Measurements from ENCODE around the gene TADA2A.
A peak's percentile ranks its signal among the peaks of the same experiment; 100 is the strongest.

The TADA2A gene, protein sequence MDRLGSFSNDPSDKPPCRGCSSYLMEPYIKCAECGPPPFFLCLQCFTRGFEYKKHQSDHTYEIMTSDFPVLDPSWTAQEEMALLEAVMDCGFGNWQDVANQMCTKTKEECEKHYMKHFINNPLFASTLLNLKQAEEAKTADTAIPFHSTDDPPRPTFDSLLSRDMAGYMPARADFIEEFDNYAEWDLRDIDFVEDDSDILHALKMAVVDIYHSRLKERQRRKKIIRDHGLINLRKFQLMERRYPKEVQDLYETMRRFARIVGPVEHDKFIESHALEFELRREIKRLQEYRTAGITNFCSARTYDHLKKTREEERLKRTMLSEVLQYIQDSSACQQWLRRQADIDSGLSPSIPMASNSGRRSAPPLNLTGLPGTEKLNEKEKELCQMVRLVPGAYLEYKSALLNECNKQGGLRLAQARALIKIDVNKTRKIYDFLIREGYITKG

DNA sequence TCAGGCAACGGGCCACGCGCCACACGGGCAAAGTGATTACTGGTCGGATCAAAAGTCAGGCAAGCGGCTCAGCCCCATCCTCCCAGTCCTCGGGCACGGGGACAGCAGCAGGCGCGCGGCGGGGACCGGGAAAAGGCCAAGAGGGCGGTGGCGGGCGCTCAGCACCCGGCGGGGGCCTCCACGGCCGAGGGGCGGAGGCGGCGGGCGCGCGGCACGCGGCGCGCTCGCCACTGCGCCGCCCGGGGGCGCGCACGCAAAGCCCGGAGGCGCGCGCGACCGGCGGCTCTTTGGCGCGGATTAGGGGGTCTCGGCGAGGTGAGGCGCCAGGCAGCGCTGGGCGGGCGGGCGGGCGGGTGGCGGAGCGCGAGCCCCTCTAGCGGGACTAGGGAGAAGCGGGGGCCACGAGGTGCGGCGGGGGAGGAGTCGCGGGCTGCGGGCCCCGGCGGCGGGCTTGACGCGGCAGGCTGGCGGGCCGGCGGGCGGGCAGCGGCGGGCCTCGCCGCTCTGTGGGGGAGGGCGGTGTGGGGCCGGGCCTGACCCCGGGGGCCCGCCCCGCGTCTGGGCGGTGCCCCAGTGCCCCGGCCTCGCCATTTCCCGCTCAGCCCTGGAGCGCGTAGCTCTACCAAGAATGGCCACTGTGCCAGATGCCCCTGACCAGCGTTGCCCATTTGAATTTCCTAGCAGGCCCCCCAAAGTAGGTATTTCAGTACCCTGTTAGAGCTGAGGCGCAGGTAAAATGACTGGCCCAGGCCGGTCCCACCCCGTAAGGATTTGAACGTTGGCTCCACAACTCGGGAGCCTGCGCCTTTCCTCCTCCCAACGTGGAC, at the start of gene TADA2A, which contains the start of gene ACACA:
TADA2A (plus strand) TSS at position 252 of the 827 bp plus-strand sequence. CDS start 4,480 bp downstream, outside the sequence.
ACACA (minus strand) TSS at position 202 of the 827 bp plus-strand sequence. CDS start 537 bp downstream, outside the sequence.
- peak; percentile 91 for DNase-seq

DNA sequence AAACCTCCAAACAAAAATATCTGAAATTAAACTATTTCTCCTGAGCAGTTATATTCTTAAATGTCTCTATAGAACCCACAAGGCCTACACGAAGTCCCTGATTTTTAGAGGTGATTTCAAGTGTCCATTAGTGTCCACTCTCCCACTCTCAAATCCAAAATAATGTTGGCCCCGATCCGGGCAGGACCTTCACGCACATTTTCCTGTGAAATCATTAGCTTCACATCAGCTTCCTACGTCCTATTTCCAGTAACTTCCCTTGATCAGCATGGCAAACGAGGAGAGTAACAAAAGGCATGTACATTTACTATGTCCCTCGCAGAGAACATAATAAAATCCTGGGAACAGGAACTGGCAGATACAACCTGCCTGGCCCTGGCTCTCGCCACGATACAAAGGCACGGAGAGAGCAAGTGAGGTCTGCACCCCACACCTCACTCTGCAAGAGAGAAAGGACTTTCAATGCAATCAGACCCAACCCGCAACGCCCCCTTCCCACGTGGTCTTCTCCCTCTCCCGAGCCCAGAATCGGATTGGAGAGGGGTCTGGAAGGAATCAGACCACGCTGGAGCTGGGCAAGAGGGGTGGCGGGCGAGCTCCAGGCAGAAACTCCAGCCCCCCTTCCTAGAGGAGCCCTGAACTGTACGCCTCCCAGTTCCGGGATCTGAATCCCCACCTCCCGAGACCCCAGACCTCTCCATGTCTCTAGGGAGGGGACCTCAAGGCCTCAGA, 48.4 kb upstream of the TADA2A start:
- DNase-seq, result peak; percentile 73

DNA sequence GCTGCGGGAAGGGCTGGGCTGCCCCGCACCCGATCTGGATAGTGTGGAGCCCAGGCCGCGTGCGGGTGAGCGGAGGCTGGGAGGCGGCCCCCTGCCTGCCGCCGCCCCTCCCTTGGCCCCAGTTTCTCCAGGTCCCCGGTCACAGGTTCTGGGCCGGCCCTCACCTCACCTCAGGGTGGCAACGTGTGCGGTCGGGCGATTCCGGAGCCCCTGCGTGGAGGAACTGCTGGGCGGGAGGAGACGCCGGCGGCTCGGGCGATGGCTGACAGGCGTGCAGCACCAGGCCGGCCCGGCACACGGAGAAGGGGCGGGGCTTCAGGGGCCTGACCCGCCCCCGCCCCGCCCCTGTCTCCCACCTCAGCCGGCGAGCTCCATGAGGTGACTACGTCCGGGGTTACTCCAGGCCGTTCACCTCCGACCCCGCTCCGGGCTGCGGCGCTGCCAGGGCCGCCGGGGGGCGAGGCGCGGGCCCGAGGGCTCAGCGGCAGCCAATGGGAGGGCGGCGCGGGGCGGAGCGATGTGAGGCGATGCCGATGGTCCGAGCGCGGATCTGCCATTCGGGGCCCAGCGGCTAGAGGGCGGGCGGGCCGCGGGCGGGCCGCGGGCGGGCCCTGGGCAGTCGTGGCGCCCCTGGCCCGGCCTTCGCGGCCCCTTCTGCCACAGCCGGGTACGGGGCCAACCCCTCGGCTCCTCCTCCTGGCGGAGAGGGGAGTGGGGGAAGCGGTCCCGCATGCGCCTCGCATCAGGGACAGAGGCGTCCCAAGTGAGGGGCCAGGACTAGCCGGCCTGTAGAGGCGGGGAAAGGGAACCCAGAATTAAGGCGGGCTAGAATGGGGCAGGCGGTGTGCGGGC, 47.6 kb upstream of the TADA2A start:
- DNase-seq, result peak; percentile 97

DNA sequence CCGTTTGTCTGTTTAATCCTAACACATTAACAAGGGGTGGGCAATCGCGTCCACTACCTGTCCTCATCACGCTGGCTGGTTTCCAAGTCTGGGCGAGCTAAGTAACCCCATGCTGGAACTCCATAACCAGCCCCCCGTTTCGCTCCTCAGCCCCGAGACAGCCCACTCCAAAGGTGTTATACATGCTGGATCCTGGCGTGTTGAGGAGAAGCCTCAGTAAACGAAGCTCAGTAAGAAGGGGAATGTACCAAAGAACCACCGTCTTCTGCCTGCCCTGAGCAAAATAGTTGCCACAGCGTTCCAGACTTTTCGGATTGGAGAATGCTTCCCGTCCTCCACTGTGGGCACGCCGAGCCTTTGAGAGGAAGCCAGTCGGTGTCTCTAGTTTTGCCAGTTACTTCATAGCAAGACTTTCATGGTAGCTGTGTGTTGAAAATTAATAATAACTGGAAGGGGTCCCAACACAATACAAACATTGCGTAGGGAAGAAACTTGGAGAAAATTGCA, 47.0 kb upstream of the TADA2A start:
- no peak for DNase-seq

DNA sequence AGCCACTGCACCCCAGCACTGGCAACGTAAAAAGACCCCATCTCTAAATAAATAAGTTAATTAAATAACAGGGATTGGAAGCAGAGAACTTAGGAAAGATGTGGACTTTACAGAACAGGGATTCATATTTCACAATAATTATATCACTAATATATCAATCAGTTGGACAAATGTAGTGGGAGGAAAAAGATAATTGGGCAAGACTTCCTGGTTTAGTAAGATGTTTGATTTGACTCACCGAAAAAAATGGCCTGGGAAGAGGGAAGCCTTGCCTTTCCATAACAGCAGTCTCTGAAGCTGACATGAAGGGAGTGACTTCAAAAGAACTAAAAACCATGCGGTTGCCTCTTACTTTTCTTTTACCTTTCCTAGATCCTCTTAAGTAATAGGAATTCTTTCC, 46.1 kb upstream of the TADA2A start:
- DNase-seq, result peak; percentile 5

DNA sequence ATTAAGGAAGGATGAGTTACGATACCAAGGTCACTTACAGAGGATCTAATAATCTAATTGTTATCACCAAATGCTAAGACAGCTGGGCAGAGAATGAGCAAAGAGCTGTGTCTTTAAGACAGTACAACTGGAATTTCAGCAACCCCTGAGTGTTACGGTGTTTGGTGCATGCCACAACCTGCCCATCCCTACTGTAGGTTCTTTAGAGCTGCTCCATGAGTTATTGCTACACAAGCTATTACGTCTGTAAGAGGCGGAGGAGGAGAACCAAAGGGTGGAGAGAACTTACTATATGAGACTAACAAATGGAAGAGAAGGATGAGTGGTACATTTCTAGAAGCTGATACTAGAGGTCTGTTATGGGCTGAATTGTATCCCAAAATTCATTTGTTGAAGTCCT, 45.1 kb upstream of the TADA2A start:
- DNase-seq, result no peak

DNA sequence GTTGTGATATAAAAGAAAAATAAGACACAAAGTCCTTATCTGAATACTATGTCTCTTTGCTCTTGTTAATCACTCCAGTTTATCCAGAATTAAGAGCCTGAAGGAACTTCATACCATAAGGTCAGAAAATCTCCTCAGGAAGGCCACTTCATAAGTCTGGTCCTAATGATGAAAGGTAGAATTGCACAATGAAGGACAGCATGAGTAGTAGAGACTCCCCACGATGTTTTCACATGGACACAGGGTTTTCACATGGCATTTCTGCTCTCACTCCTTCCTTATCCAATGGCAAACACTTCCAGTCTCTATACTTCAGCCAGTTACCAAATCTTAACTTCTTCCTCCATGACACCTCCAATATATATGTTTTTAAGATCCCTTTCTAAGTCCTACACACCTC, 41.1 kb upstream of the TADA2A start:
- no peak for DNase-seq

DNA sequence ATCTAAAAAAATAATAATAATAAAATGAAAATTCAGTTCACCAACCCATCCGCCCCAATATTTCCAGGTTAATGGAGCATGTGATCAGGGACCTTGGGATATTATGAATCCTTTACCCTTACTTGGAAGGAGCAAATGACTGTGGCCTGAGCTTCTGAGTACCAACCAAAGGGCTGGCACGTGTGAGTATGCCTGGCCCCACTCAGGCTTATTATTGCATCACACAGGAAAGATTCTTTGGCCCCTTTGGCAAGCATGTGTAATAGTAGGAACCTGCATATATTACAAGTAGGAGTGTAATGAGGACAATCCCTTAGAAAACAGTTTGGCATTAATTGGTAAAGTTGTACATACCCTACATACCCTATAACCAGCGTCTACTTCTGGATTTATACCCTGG, 38.1 kb upstream of the TADA2A start:
- DNase-seq, result no peak

DNA sequence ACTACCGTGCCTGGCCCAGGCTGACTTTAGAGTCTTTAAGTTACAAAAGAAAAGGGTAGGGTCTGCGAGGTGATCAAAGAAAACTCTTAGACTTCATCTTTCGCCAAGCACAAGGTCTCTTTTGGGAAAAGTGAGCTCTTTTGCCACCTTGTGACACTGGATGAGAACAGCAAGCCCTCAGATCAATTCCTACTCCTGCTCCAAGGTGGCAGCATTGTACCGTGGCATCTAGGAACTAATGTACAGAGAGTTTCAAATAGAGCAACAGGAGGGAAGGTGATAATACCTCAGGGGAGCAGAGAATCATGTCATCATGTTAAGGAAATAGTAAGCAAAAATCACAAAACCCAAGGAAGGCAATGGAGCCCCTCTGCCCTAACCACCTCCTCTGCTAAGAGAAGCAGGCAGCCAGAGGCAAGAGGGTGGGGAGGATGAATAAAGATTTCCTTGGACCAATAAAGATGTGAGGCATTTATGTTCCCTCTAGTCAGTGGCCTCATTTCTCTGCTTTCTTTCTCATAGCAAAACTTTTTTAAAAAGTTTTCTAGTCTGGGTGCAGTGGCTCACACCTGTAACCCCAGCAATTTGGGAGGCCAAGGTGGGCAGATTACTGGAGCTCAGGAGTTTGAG, 33.0 kb upstream of the TADA2A start:
- DNase-seq, result peak; percentile 88

DNA sequence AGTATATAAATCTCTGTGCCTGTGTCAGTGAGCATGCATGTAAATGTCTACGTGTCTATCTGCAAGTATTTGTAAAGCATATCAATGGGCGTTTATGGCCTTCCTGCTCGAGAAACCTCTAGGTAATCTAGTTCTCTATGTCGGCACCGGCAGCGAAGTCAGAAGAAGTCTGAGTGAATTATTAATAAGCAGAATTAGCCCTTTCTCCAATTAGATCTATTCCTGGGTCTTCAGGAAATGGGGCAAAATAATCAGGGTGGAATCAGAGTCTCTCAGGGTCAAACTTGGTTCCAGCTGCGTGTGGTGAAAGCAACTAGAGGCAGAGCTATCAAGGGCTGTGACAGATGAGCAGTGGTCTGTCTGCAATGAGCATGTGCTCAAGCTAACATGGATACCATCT, 31.0 kb upstream of the TADA2A start, which contains the start of gene C17orf78:
C17orf78 (plus strand) TSS at position 280 of the 400 bp plus-strand sequence; CDS start at position 388, 108 bp downstream.
- no peak for DNase-seq

DNA sequence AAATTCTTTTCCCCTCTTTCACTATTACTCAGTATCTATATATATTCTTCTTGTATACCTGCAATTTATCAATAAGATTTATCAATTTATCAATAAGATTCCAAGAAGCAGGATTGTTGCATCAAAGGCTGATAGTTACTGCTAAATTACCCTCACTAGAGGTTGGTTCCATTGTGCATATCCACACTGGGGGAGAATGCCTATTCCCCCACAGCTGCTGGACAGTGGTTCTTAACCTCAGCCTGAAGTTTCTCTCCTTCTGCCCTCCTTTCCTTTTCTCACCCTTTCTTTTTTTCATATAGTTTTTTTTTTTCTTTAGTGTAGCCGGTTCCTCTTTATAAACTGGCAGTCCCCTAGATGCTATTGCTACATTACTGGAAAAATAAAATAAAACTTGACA, 24.6 kb upstream of the TADA2A start:
- no peak for DNase-seq

DNA sequence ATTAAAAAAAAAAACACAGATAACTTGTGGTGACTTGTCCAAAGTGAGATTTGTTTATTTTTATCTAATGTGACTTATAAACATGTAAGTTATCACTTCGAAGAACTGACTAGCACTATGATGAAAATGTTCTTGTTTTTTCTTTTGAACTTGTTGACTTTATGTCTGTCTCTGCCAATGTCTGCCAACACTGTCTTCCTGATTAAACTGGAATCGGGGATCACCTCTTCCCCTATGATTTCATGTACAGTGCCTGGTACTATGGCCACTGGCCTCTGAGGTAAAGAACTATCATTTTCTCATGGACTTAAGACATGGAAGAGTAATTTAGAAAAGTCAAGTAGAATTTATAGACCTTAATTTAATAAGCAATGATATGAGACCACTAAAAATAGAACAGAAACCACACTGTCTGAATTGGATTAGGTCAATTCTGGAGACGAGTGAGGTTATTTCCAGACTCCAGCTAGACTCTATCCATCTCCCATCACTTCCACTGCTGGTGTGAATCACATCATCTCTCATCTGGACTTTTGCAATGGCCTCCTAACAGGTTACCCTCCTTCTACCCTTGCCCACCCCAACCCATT, 22.0 kb upstream of the TADA2A start:
- no peak for DNase-seq

DNA sequence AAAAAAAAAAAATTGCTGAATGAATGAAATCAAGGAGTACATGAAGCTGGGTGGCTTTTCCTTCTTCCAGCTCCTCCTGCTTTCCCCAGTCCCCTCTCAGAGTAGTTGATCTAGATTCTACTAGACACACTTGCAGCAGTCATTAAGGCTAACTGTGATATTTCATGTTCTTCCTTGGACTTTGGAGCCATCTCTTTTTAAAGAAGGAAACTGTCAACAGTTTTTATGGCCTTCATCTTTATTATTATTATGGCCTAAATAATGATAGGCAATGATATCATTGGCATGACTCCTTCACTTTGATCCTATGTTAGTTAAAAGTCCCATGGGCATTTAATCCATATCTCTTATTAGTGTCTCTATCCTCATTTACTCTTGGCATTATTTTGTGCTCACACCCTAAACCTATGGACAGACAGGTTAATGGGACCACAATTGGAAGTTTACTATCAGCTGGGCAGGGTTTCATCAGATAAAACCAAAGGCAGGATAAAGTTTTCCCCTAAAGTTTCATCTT, 21.2 kb upstream of the TADA2A start:
- DNase-seq, result no peak

DNA sequence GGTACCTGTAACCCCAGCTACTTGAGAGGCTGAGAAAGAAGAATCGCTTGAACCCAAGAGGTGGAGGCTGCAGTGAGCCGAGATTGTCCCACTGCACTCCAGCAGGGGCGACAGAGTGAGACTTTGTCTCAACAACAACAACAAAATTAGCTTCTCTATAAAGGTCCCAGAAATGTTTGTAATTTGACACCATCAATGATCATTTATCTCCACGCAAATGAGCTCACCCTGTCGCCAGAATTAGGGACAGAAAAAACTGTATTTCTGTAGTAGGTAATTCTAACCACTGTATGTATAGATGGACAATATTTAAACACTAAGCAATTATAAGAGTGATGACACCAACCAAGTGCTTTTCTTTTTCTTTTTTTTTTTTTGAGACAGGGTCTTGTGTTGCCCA, 20.2 kb upstream of the TADA2A start:
- no peak for DNase-seq

DNA sequence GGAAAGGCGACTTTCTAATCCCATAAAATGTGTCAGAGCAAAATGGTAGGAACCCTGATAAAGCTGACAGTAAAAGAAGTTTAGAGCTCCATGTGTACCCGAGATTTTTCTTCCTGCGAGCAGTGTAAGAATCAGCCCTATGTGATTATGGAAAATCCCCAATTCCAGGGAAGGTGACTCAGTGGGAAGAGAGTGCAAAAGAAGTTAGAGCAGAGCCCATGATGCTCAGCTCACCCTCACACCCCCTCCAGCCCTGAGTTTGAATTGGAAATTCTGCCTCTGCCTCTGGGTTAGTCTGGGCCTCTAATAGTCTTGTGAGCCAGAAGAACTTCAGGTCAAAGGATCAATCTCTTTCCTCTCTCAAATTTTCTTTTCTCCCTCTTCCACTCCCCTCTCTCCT, 18.4 kb upstream of the TADA2A start:
- DNase-seq, result no peak

DNA sequence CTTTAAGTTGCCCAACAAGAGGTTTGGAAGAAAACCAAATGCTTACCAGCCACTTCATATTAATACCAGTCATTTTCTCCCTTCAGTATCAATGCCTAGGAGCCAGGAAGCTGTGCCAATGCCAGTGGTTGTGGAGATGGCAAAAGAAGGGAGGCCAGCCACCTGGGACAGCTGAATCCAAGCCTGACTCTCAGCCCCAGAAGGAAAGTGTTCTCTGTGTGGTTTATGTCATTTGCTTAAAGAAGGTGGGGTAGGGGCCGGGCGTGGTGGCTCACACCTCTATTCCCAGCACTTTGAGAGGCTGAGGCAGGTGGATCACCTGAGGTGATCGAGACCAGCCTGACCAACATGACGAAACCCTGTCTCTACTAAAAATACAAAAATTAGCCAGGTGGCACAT, 17.5 kb upstream of the TADA2A start:
- no peak for DNase-seq

DNA sequence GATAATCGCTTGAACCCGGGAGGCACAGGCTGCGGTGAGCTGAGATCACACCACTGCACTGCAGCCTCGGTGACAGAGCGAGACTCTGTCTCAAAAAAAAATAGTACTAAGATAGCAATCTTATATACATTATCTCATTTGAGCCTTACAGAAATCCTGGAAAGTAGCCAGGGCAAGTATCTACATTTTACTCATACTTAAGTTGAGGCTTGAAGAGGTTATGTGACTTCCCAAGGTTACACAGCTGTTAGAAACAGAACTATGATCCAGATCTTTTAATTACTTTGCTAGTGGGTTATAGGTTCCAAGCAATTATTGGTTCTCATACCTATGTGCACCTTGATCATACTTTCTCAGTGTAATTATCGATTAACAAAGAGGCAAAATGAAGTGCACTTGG, 15.5 kb upstream of the TADA2A start:
- DNase-seq, result no peak

DNA sequence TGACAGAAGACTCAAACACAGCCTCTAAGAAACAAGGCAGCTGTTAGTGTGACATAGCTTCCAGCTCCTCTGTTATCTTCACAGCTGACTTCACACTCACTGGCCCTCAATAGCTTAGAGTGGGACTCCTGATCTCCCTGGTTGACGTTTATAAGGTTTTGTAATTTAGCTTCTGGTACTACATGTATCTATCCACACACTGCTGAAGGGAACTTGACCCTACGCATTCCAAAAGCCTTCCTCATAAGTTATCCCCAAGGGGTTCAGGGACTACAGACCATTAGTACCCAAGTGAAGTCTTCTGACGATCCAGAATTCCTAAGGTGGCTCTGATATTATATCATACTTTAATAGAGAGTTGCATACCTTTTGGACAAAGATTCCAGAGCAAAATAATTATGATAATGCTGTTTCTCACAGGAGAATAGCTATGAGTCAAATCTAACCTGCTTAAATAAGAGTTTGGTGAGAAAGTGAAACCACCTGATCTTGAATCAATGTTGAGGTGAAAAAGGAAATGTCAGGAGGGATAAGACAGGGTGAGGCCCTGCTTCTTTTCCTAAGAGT, 14.6 kb upstream of the TADA2A start:
- DNase-seq, result no peak

DNA sequence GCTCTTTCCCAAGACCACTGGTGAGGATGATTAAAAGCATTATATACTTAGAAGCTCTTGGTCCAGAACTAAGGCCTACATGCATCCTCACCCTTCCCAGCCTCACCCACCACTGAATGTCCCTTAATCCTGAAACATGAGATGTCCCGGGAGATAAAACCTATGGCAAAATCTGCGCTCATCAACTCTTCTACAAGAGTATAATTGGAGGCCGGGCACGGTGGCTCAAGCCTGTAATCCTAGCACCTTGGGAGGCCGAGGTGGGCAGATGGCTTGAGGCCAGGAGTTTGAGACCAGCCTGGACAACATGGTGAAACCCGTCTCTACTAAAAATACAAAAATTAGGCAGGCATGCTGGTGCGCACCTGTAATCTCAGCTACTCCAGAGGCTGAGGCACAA, 13.3 kb upstream of the TADA2A start:
- DNase-seq, result no peak

DNA sequence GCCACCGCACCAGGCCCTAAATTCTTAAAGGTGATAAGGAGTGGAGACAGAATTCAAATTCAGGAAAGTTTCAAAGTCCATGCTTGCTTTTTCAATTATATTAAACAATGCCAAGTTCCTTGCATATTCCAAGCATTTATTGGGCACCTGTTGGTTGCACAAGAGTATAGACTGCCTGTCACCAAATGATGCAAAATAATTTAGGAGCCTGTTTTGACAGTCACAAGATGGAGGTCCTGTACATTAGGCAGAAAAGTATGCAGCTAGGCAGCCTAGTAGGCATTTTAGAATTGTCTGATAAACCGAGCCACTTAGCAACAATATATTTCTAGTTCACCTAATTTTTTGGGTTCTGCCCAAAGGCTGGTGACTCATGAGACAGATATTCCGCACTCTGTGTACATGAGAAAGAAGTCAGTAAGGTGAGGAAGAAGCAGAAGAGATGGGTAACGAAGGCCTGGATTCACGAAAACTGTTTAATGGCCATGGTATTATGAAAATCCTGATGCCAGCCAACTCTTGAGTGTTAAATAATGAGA, 7.4 kb upstream of the TADA2A start:
- no peak for DNase-seq
